ENCODE data around the gene EIF3J.
"Not testable (repeated sequence)": the region's sequence is repeated elsewhere in the genome, so short reads cannot be mapped to it uniquely, and the experiment has no call there.

EIF3J gene

GRCh38 chr15:44536962-44537734 is at the start of gene EIF3J:
TSS of gene EIF3J (plus strand) at chr15:44537147. CDS start at chr15:44537195, 48 bp downstream.
- FAIRE-seq (peak; percentile 89), DNase-seq (ENCODE audit: extremely low spot score, insufficient read length, low read depth) (peak; percentile 93)

DNA sequence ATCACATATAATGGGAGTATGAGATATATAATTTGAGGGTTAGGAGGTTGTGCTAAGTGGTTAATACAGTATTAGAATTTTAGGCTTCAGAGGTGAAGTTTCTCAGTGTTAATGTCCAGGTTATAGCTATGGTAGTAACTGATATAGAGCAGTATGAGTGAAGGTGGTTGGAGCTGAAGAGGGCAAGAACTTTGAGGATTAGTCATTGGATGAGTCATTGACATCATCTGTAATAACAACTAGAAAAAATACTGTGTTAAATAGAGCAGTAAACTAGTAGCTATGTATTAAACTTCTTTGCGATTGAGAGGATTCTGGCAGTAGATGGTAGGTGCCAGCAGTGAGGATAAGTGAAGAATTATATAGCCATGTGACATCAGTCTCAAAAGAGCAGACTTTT is 47.5 kb upstream of the EIF3J start:
- DNase-seq (ENCODE audit: extremely low spot score, insufficient read length, low read depth) (no peak), FAIRE-seq (peak; percentile 59)

DNA sequence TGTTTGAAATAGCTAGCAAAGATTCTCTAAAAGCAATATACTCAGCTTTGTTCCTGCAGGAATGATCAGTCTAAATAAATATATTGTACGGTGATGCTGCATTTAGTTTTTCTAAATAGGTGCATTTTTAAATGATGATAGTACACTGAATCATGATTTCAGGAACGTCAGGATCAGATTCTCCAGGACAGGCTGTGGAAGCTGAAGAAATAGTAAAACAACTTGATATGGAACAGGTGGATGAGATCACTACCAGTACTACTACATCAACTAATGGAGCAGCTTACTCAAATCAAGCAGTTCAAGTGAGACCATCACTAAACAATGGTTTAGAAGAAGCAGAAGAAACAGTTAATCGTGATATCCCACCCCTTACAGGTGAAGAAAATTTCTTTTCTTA is 46.3 kb upstream of the EIF3J start:
- DNase-seq (ENCODE audit: extremely low spot score, insufficient read length, low read depth) (no peak), FAIRE-seq (no peak)

DNA sequence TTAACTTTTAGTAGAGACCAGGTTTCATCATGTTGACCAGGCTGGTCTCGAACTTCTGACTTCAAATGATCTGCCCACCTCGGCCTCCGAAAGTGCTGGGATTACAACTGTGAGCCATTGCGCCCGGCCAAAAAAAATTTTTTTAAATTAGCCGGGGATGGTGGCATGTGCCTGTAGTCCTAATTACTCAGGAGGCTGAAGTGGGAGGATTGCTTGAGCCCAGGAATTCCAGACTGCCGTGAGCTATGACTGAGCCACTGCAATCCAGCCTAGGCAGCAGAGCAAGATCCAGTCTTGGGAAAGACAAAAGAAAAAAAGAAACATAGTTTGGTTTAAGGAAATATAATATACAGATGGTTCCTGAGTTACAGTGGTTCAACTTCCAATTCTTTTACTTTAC is 44.9 kb upstream of the EIF3J start:
- no peak for DNase-seq (ENCODE audit: extremely low spot score, insufficient read length, low read depth)
- FAIRE-seq, result no peak

DNA sequence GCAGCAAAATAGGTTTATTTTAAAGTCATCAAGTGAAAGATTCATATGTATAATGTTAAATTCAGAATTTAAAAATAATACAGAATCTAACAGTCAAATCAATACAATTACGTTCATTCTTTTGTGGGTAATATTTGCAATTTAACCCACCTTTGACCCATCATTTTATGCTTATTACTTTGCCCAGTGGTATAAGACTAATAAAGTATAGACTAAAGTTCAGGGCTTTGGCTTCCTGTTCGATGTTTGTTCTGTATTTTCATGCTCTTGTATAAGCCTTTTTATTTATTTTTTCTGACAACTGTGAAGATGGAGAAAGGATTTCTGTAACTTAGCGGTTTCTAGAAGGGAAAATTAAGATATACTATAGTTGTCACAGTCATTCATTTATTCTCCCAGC is 44.3 kb upstream of the EIF3J start:
- DNase-seq (ENCODE audit: extremely low spot score, insufficient read length, low read depth) (no peak), FAIRE-seq (no peak)

GRCh38 chr15:44495562-44495961 is 41.4 kb upstream of the EIF3J start:
- no peak for FAIRE-seq

DNA sequence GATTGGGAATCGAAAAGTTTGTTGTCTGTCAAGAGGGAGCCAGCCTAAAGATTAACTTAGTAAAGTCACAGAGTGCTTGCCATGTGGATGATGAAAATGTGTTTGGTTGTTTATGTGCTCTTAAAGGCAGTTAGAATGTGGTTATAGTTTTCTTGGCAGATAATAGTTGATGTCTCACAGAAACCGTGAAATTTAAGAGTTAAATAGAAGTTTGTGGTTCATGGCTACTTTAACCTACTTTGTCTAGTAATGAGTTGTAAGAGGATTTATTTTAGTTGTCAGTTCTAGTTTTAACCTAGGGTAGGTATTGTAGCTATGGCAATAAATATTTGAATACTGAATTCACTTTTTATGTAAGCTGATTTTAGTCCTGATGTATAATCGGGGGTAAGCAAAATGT is 36.4 kb upstream of the EIF3J start:
- FAIRE-seq, result peak; percentile 45

More at GRCh38 chr15:44495562-44495961, 41.4 kb upstream of the EIF3J start:
- DNase-seq (ENCODE audit: extremely low spot score, insufficient read length, low read depth), result no peak

GRCh38 chr15:44501768-44502366 is 35.1 kb upstream of the EIF3J start:
- no peak for DNase-seq (ENCODE audit: extremely low spot score, insufficient read length, low read depth)
- FAIRE-seq, result peak; percentile 86

More for the DNA sequence above, 36.4 kb upstream of the EIF3J start:
- DNase-seq (ENCODE audit: extremely low spot score, insufficient read length, low read depth), result no peak

GRCh38 chr15:44516436-44516835 is 20.5 kb upstream of the EIF3J start:
- no peak for FAIRE-seq

GRCh38 chr15:44519537-44519936 is 17.4 kb upstream of the EIF3J start:
- no peak for DNase-seq (ENCODE audit: extremely low spot score, insufficient read length, low read depth)
- no peak for FAIRE-seq

More at GRCh38 chr15:44516436-44516835, 20.5 kb upstream of the EIF3J start:
- no peak for DNase-seq (ENCODE audit: extremely low spot score, insufficient read length, low read depth)

DNA sequence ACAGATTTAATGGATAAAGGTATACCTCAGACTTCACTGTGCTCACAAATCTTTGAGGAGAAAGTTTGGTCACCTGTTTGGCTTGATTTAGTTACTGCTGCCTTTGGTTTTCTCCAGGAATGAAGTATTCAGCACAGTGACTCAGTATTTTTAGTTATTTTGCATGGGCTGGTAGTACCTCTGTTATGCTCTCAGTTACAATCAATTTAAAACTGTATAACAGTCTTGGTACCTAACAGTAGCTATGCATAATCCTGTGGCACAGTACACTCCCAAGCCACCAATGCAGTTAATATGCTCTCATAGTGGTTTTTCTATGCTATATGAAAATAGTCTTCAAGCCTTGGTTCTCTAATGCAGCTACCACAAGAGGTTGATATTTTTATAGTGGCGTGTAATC is 11.9 kb upstream of the EIF3J start:
- no peak for FAIRE-seq

DNA sequence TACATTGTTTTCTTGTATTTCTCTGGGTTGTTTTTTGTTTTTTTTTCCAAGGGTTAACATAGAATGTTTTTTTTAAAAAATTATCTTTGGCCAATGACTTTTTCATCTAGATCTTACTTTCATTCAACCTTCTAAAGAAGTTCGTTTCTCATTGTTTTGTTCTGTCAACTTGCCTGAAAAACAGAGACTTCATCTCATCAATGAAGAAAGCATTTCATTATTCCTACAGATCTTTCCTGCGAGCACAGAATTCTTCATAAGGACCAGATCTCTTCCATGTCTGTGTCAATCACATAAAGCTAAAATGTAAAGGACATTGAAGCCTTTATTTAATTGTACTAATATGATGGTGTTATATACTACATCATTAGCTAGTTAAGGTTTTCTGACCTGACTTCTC is 9.7 kb upstream of the EIF3J start:
- no peak for FAIRE-seq
- DNase-seq (ENCODE audit: extremely low spot score, insufficient read length, low read depth), result no peak

More for the DNA sequence above, 11.9 kb upstream of the EIF3J start:
- no peak for DNase-seq (ENCODE audit: extremely low spot score, insufficient read length, low read depth)

DNA sequence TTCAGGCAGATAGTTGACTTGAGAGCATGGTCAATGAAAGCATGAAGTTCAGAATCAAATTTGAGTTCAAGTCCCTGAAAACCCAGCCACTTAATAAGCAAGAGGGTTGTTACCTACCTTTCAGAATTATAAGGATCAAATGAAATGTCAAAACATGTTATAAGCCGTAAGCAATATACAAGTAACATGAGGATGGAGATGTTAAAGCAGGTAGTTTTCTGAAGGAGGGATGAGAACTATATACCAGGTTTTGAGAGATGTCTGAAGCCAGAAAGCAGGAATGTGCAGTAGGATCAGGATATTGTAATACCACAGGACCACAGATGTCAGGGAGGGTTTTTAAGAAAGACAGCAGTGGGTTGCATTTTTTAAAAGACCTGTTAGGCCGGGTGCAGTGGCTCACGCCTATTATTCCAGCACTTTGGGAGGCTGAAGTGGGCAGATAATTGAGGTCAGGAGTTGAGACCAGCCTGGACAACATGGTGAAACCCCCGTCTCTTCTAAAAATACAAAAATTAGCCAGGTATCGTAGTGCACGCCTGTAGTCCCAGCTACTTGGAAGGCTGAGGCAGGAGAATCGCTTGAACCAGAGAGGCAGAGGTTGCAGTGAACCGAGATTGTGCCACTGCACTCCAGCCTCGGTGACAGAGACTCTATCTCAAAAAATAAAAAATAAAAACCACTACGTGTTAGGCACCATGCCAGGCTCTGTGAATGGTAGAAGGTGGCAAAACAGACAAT is 6.9 kb upstream of the EIF3J start:
- no peak for FAIRE-seq

GRCh38 chr15:44530653-44531052 is 6.3 kb upstream of the EIF3J start:
- FAIRE-seq (no peak), DNase-seq (ENCODE audit: extremely low spot score, insufficient read length, low read depth) (no peak)

More for the DNA sequence above, 6.9 kb upstream of the EIF3J start:
- no peak for DNase-seq (ENCODE audit: extremely low spot score, insufficient read length, low read depth)

GRCh38 chr15:44532275-44532674 is 4.7 kb upstream of the EIF3J start:
- not testable (repeated sequence) for FAIRE-seq; DNase-seq (ENCODE audit: extremely low spot score, insufficient read length, low read depth)

- DNase-seq (ENCODE audit: extremely low spot score, insufficient read length, low read depth), result no peak
- FAIRE-seq, result no peak
These were observed 4.3 kb upstream of the EIF3J start for GRCh38 chr15:44532689-44533088.

- no peak for DNase-seq (ENCODE audit: extremely low spot score, insufficient read length, low read depth)
- no peak for FAIRE-seq
These were observed 1.9 kb upstream of the EIF3J start for GRCh38 chr15:44535092-44535491.

GRCh38 chr15:44535523-44536301 is 1.2 kb upstream of the EIF3J start:
- FAIRE-seq, result no peak
- DNase-seq (ENCODE audit: extremely low spot score, insufficient read length, low read depth), result no peak

- FAIRE-seq (no peak), DNase-seq (ENCODE audit: extremely low spot score, insufficient read length, low read depth) (peak; percentile 62)
These were observed 515 bp upstream of the EIF3J start for GRCh38 chr15:44536302-44536961.

All from GM18507 (cell line).